Measurements from ENCODE around the gene KBTBD7. TPM values are rescaled to one million over a fixed set of nuclear protein-coding genes. Genes with fewer than 3 reads are reported as not detected.

The KBTBD7 gene
- total RNA-seq, 1 donor from 2014 or later, result 1.4 TPM

DNA sequence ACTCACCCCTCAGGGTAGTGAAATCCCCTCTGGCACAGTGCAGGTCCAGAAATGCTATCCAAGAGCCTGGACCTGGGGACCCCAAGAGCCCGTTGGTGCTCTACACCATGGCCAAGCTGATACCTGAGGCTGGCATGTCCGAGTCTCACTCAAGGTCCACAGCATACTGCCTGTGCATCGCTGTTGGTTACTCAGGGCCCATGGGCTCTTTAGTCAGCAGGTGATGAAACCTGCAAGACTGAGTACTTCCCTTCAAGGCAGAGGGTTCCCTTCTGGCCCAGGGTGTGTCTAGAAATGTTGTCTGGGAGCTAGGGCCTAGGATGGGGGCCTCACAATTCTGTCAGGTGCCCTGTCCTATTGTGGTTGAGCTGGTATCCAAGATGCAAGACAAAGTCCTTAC lies 19.6 kb upstream of the KBTBD7 start:
- TF ChIP-seq, protein P1, sequence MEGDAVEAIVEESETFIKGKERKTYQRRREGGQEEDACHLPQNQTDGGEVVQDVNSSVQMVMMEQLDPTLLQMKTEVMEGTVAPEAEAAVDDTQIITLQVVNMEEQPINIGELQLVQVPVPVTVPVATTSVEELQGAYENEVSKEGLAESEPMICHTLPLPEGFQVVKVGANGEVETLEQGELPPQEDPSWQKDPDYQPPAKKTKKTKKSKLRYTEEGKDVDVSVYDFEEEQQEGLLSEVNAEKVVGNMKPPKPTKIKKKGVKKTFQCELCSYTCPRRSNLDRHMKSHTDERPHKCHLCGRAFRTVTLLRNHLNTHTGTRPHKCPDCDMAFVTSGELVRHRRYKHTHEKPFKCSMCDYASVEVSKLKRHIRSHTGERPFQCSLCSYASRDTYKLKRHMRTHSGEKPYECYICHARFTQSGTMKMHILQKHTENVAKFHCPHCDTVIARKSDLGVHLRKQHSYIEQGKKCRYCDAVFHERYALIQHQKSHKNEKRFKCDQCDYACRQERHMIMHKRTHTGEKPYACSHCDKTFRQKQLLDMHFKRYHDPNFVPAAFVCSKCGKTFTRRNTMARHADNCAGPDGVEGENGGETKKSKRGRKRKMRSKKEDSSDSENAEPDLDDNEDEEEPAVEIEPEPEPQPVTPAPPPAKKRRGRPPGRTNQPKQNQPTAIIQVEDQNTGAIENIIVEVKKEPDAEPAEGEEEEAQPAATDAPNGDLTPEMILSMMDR (conservative IDR thresholded peaks at IDR 0.05; ENCODE audit: low read depth, low read length), result no peak
- DNase-seq (ENCODE audit: low read depth), result no peak
- H3K4me3 ChIP-seq (ENCODE audit: low read depth, low read length), result no peak overlapping the region

DNA sequence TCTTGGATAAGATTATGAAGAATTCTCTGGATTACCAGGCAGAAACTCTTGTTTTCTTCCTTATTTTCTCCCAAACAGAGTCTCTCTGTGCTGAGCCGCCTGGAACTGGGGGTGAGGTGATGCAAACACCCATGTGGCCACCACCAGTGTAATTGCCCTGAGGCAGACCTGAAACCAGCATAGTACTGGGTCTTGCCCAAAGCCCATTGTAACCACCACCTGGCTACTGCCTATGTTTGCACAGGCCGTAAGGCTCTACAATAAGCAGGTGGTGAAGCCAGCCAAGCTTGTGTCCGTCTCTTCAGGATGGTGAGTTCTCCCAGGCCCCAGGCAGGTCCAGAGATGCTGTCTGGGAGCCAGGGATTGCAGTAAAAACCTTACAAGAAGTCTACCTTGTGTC lies 18.9 kb upstream of the KBTBD7 start:
- H3K4me3 ChIP-seq (ENCODE audit: low read depth, low read length), result no peak overlapping the region
- TF ChIP-seq, protein P1 (conservative IDR thresholded peaks at IDR 0.05; ENCODE audit: low read depth, low read length), result no peak
- no peak for DNase-seq (ENCODE audit: low read depth)

DNA sequence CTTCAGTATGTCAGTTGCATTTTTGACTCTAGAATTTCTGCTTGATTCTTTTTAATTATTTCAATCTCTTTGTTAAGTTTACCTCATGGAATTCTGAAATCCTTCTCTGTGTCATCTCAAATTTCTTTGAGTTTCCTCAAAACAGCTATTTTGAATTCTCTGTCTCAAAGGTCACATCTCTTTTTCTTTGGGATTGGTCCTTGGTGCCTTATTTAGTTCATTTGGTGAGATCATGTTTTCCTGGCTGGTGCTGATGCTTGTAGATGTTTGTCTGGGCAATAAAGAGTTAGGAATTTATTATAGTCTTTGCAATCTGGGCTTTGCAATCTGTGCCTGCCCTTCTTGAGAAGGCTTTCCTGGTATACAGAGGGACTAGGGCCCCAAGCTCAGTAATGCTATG lies 18.5 kb upstream of the KBTBD7 start:
- no peak overlapping the region for H3K4me3 ChIP-seq (ENCODE audit: low read depth, low read length)
- no peak for DNase-seq (ENCODE audit: low read depth)
- TF ChIP-seq, protein P1 (conservative IDR thresholded peaks at IDR 0.05; ENCODE audit: low read depth, low read length), result no peak

DNA sequence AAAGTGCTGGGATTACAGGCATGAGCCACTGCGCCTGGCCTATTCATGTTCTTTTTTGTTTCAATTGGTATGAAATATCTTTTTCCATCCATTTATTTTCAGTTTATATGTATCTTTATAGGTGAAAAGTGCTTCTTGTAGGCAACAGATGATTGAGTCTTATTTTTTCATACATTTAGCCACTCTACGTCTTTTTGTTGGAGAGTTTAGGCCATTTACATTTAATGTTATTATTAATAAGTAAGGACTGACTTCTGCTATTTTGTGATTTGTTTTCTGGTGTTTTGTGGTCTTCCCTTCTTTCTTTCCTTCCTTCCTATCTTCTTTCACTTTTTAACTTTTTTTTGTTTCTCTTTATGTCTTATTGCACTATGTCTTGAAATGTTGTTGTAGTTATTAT lies 16.7 kb upstream of the KBTBD7 start:
- TF ChIP-seq, protein P1 (conservative IDR thresholded peaks at IDR 0.05; ENCODE audit: low read depth, low read length), result no peak
- DNase-seq (ENCODE audit: low read depth), result no peak
- no peak overlapping the region for H3K4me3 ChIP-seq (ENCODE audit: low read depth, low read length)

DNA sequence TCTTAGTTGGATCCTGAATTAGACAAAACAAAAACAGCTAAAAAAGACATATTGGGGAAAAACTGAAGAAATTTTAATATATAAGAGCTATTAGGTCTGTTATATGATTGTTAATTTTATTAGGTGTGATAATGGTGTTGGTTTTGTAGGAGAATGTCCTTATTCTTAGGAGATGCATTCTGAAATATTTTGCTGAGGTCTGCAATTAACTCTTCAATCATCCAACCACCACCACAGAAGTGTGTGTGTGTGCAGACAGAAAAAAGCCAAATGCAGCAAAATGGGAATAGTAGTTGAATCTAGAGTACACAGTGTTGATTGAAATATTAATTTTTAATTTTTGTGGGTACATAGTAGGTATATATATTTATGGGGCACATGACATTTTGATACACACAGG lies 12.1 kb upstream of the KBTBD7 start:
- DNase-seq (ENCODE audit: low read depth), result no peak
- TF ChIP-seq, protein P1 (conservative IDR thresholded peaks at IDR 0.05; ENCODE audit: low read depth, low read length), result no peak
- H3K4me3 ChIP-seq (ENCODE audit: low read depth, low read length), result no peak overlapping the region

DNA sequence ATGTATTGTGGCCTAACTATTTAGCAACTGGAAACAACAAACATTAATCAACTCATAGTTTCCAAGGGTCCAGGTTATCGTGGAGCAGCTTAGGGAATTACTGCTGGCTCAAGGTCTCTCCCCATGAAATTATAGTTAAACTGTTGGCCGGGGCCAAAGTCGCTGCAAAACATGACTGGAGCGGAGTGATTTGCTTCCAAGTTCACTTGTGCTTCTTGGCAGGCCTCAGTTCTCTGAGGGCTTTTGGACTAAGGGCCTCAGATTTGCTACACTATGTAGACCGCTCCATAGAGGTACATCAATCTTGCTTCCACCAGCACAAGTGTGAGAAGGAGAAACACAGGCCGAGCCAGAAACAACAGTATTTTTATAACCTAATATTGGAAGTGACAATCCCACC lies 9.4 kb upstream of the KBTBD7 start:
- H3K4me3 ChIP-seq (ENCODE audit: low read depth, low read length), result no peak overlapping the region
- TF ChIP-seq, protein P1 (conservative IDR thresholded peaks at IDR 0.05; ENCODE audit: low read depth, low read length), result no peak
- DNase-seq (ENCODE audit: low read depth), result no peak

DNA sequence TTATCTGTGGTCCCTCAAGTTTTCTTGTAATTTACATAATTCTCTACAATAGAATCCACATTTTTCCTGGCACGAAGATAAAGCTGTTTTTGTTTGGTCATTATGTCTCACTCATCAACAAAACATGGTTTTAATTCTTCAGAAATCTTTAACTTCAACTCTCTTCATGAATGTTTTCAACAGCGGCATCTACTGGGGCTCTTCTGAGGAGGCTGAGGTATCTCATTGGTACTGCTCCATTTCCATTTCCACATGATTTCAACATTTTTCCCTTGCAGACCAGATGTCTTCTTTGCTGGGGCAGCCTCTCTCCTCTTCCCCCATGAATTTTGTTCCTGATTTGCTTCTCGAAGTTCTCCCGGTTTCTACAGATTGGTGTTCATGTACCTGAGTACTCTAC lies 5.8 kb upstream of the KBTBD7 start:
- H3K4me3 ChIP-seq (ENCODE audit: low read depth, low read length), result no peak overlapping the region
- TF ChIP-seq, protein P1 (conservative IDR thresholded peaks at IDR 0.05; ENCODE audit: low read depth, low read length), result no peak
- DNase-seq (ENCODE audit: low read depth), result no peak
